Measurements from ENCODE around the gene SORCS2.

DNA sequence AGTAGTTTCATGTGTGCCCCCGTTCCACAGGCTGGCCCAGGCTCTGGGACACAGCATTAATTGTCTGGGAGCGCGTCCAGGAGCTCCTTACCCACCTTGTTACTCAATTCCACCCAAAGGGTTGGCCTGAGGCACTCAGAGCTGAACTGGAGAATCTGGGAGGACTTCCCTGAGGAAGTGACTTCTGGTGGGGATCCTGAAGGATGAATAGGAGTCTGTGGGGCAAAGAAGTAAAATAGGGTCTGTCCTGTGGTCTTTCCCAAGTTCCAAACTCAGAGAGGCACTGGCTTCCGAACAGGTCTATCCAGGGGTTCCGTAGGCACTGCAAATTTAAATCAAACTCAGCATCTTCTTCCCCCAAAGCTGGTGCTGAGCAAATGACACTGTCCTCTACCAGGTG is 543.1 kb downstream of the SORCS2 start:
- no peak for TF ChIP-seq CTCF (IDR thresholded peaks at IDR 0.05)
- no peak for TF ChIP-seq POLR2A (IDR thresholded peaks at IDR 0.05)

All from right lobe of liver (tissue), 4 donors.